Measurements from ENCODE around the gene NPAS3.

The NPAS3 gene

DNA sequence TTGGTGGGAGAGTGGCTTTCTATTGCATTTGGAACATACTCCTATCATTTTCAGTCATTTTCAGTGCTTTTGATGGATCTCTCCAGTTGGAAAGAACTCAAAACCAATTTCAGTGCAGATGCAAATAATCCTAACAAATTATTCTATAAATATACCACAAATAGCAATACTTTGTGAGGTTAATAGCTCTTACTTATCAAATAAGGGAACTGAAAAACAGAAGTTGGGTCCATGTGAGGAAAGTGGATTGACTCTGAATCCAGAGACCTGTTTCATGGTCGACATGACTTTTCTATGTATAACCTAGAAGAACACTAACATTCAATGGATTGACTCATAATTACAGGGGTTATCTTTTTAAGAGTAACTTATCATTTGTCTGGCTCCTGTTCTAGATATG lies 763.6 kb downstream of the NPAS3 start:
- no peak overlapping the region for H3K4me3 ChIP-seq (ENCODE audit: low read depth in 1 of 2, low read length in 2 of 2)
- no peak overlapping the region for H3K27ac ChIP-seq (ENCODE audit: low read length)
- no peak overlapping the region for H2AFZ ChIP-seq (ENCODE audit: low read depth, low read length)
- no peak overlapping the region for H3K9ac ChIP-seq (ENCODE audit: low read depth, low read length)
- TF ChIP-seq, protein P1, sequence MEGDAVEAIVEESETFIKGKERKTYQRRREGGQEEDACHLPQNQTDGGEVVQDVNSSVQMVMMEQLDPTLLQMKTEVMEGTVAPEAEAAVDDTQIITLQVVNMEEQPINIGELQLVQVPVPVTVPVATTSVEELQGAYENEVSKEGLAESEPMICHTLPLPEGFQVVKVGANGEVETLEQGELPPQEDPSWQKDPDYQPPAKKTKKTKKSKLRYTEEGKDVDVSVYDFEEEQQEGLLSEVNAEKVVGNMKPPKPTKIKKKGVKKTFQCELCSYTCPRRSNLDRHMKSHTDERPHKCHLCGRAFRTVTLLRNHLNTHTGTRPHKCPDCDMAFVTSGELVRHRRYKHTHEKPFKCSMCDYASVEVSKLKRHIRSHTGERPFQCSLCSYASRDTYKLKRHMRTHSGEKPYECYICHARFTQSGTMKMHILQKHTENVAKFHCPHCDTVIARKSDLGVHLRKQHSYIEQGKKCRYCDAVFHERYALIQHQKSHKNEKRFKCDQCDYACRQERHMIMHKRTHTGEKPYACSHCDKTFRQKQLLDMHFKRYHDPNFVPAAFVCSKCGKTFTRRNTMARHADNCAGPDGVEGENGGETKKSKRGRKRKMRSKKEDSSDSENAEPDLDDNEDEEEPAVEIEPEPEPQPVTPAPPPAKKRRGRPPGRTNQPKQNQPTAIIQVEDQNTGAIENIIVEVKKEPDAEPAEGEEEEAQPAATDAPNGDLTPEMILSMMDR (IDR thresholded peaks at IDR 0.05; ENCODE audit: borderline replicate concordance, extremely low read depth, low read length, poor library complexity, severe bottlenecking) = no peak
- TF ChIP-seq EZH2 (IDR thresholded peaks at IDR 0.05; ENCODE audit: borderline replicate concordance, low read depth, low read length, severe bottlenecking) = no peak
- no peaks in the 10 kb centered on the region for H4K20me1 ChIP-seq (ENCODE audit: insufficient read depth, low read length)
- no peaks in the 10 kb centered on the region for H3K4me1 ChIP-seq (ENCODE audit: insufficient read depth, low read length)
- no peaks in the 10 kb centered on the region for H3K79me2 ChIP-seq (ENCODE audit: insufficient read depth, low read length)
- DNase-seq = no peak
- no peaks in the 10 kb centered on the region for H3K9me3 ChIP-seq (ENCODE audit: insufficient read depth, low read length, severe bottlenecking)
- H3K27me3 ChIP-seq (ENCODE audit: insufficient read depth, low read length, poor library complexity) = peaks cover 12% of the 10 kb centered on the region
- H3K4me2 ChIP-seq (ENCODE audit: insufficient read depth, low read length) = no peak overlapping the region
- no peak for ATAC-seq (ENCODE audit: insufficient read depth, low read depth)
- H3K36me3 ChIP-seq (ENCODE audit: insufficient read depth, low read length) = no peaks in the 10 kb centered on the region

DNA sequence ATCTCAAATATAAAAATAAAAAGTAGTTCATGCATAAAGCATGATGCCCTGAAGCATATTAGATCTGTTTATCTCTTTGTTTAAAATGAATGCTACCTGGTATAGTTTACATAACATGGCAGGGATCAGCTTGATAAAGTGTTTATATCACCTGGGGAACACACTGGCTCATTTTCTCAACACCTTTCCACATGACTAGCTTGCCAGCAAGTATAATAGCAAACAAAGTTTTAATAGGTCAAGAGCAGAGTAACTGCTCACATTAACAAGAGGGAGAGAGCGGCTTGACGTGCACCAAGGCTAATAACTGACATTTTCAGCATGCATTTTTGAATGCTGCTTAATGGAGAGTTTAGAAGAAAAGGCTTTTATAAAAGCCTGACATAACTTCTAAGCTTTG lies 765.8 kb downstream of the NPAS3 start:
- Histone ChIP-seq H3K79me2 (ENCODE audit: insufficient read depth, low read length) (no peaks in the 10 kb centered on the region), H3K4me2 (ENCODE audit: insufficient read depth, low read length) (no peak overlapping the region), H3K9ac (ENCODE audit: low read depth, low read length) (no peak overlapping the region), H3K36me3 (ENCODE audit: insufficient read depth, low read length) (no peaks in the 10 kb centered on the region), H3K27ac (ENCODE audit: low read length) (no peak overlapping the region), H3K9me3 (ENCODE audit: insufficient read depth, low read length, severe bottlenecking) (no peaks in the 10 kb centered on the region), H3K27me3 (ENCODE audit: insufficient read depth, low read length, poor library complexity) (peaks cover 16% of the 10 kb centered on the region), H3K4me1 (ENCODE audit: insufficient read depth, low read length) (no peaks in the 10 kb centered on the region), H4K20me1 (ENCODE audit: insufficient read depth, low read length) (no peaks in the 10 kb centered on the region), H2AFZ (ENCODE audit: low read depth, low read length) (no peak overlapping the region), H3K4me3 (ENCODE audit: low read depth in 1 of 2, low read length in 2 of 2) (no peak overlapping the region)
- ATAC-seq (ENCODE audit: insufficient read depth, low read depth) = no peak
- TF ChIP-seq, protein P1 (IDR thresholded peaks at IDR 0.05; ENCODE audit: borderline replicate concordance, extremely low read depth, low read length, poor library complexity, severe bottlenecking) = no peak
- TF ChIP-seq EZH2 (IDR thresholded peaks at IDR 0.05; ENCODE audit: borderline replicate concordance, low read depth, low read length, severe bottlenecking) = no peak
- no peak for DNase-seq

DNA sequence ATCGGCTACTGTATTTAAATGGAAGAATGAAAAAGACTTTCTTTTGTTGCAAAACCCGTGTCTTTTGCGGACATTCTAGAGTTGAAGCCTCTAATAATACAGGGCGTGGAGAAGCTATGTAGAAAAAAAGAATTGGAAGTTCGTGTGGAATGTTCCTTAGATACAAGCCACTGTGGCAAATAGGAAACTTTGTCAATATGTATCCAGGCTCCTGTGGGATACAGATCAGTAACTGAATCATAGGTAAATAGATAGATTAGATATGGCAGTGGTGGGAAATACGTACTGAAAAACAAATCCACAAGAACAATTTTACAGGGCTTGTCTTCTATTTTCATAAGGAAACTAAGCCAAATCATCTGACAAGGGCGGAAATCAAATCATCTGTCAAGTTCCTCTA lies 766.8 kb downstream of the NPAS3 start:
- no peak for DNase-seq
- Histone ChIP-seq H2AFZ (ENCODE audit: low read depth, low read length) (no peak overlapping the region), H3K4me1 (ENCODE audit: insufficient read depth, low read length) (no peaks in the 10 kb centered on the region), H3K36me3 (ENCODE audit: insufficient read depth, low read length) (no peaks in the 10 kb centered on the region), H3K79me2 (ENCODE audit: insufficient read depth, low read length) (no peaks in the 10 kb centered on the region), H3K27ac (ENCODE audit: low read length) (no peak overlapping the region), H3K27me3 (ENCODE audit: insufficient read depth, low read length, poor library complexity) (peaks cover 16% of the 10 kb centered on the region), H3K4me3 (ENCODE audit: low read depth in 1 of 2, low read length in 2 of 2) (no peak overlapping the region), H3K4me2 (ENCODE audit: insufficient read depth, low read length) (no peak overlapping the region), H3K9ac (ENCODE audit: low read depth, low read length) (no peak overlapping the region), H3K9me3 (ENCODE audit: insufficient read depth, low read length, severe bottlenecking) (no peaks in the 10 kb centered on the region), H4K20me1 (ENCODE audit: insufficient read depth, low read length) (no peaks in the 10 kb centered on the region)
- TF ChIP-seq EZH2 (IDR thresholded peaks at IDR 0.05; ENCODE audit: borderline replicate concordance, low read depth, low read length, severe bottlenecking) = no peak
- TF ChIP-seq, protein P1 (IDR thresholded peaks at IDR 0.05; ENCODE audit: borderline replicate concordance, extremely low read depth, low read length, poor library complexity, severe bottlenecking) = no peak
- no peak for ATAC-seq (ENCODE audit: insufficient read depth, low read depth)

DNA sequence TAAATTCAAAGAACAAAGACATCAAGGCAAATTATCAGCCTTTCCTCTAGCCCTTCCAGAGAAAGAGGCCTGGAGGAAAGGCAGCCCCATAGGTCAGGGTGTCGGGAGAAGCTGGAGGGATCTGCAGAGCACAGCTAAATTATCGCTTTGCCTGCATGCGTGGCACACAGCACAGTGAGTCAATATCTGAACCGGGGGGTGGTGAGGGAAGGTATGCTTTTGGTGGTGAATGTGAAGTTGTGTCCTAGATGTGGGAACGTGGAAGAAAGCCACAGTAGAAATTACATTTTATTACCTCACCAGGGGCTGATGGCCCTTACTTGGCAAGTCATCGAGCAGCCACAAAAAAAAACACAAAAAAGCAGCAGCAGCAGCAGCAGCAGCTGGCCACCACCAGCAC lies 769.0 kb downstream of the NPAS3 start:
- H4K20me1 ChIP-seq (ENCODE audit: insufficient read depth, low read length) = no peaks in the 10 kb centered on the region
- H3K9ac ChIP-seq (ENCODE audit: low read depth, low read length) = no peak overlapping the region
- H3K27me3 ChIP-seq (ENCODE audit: insufficient read depth, low read length, poor library complexity) = peaks cover 8% of the 10 kb centered on the region
- H3K79me2 ChIP-seq (ENCODE audit: insufficient read depth, low read length) = no peaks in the 10 kb centered on the region
- H3K36me3 ChIP-seq (ENCODE audit: insufficient read depth, low read length) = no peaks in the 10 kb centered on the region
- no peak overlapping the region for H3K4me2 ChIP-seq (ENCODE audit: insufficient read depth, low read length)
- no peak for TF ChIP-seq EZH2 (IDR thresholded peaks at IDR 0.05; ENCODE audit: borderline replicate concordance, low read depth, low read length, severe bottlenecking)
- H3K9me3 ChIP-seq (ENCODE audit: insufficient read depth, low read length, severe bottlenecking) = no peaks in the 10 kb centered on the region
- no peak for ATAC-seq (ENCODE audit: insufficient read depth, low read depth)
- no peak overlapping the region for H3K4me3 ChIP-seq (ENCODE audit: low read depth in 1 of 2, low read length in 2 of 2)
- DNase-seq = no peak
- H3K27ac ChIP-seq (ENCODE audit: low read length) = no peak overlapping the region
- H2AFZ ChIP-seq (ENCODE audit: low read depth, low read length) = no peak overlapping the region
- no peaks in the 10 kb centered on the region for H3K4me1 ChIP-seq (ENCODE audit: insufficient read depth, low read length)

Data from DND-41 (cell line).